ENCODE data around the gene GDF11.

DNA sequence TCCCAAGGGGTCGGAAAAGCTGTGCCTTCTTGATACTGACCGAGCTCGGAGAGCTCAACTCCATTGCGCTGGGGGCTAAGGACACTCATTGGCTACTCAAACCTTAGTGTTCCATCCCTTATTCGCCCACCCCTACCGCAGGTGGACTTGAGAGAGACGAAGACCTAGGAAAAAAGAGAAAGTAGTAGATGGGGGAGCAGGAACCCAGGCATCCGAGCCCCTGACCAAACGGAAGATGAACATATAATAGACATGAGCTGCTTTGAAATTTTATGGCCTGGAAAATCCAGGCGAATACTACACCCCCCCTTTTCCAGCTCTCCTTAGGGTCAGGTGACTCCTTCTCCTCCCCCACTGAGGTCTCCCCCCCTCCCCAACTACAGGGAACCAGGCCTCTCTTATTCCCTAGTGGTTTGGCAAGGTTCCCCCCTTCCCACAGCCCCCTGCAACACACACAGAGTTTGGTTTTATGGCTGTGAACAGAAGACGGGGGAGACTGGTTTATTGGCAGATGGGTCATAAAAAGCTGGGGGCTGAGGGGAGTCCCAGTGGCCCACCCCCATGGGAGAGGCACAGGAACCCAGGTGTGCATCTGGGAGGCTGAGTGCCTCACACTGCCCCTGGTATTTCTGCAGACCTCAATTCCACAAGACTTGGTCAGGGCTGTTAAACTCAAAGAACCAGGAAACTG lies 1.6 kb downstream of the GDF11 start:
- TF ChIP-seq POLR2A (IDR thresholded peaks at IDR 0.05; ENCODE audit: low read length) (no peak), RAD21 (conservative IDR thresholded peaks at IDR 0.05 in 1 of 2, IDR thresholded peaks at IDR 0.05 in 1 of 2) (no peak), MAZ (IDR thresholded peaks at IDR 0.05; ENCODE audit: borderline replicate concordance, low read depth, low read length) (no peak), POLR2AphosphoS2 (conservative IDR thresholded peaks at IDR 0.05; ENCODE audit: low read length) (no peak), JUN (IDR thresholded peaks at IDR 0.05) (no peak), KDM1A (IDR thresholded peaks at IDR 0.05; ENCODE audit: low read depth) (no peak), NR3C1 (IDR thresholded peaks at IDR 0.05) (no peak), HDAC2 (IDR thresholded peaks at IDR 0.05) (no peak), USF2 (IDR thresholded peaks at IDR 0.05) (no peak), PBX3 (IDR thresholded peaks at IDR 0.05) (no peak), REST (IDR thresholded peaks at IDR 0.05) (no peak), PHF8 (IDR thresholded peaks at IDR 0.05; ENCODE audit: borderline replicate concordance, low read depth) (no peak), RCOR1 (IDR thresholded peaks at IDR 0.05; ENCODE audit: low read depth, low read length) (no peak)
- TF ChIP-seq, protein P1, sequence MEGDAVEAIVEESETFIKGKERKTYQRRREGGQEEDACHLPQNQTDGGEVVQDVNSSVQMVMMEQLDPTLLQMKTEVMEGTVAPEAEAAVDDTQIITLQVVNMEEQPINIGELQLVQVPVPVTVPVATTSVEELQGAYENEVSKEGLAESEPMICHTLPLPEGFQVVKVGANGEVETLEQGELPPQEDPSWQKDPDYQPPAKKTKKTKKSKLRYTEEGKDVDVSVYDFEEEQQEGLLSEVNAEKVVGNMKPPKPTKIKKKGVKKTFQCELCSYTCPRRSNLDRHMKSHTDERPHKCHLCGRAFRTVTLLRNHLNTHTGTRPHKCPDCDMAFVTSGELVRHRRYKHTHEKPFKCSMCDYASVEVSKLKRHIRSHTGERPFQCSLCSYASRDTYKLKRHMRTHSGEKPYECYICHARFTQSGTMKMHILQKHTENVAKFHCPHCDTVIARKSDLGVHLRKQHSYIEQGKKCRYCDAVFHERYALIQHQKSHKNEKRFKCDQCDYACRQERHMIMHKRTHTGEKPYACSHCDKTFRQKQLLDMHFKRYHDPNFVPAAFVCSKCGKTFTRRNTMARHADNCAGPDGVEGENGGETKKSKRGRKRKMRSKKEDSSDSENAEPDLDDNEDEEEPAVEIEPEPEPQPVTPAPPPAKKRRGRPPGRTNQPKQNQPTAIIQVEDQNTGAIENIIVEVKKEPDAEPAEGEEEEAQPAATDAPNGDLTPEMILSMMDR (IDR thresholded peaks at IDR 0.05), result no peak
